Measurements from ENCODE around the gene ADM5.
A peak's percentile ranks its signal among the peaks of the same experiment; 100 is the strongest.

Gene ADM5

DNA sequence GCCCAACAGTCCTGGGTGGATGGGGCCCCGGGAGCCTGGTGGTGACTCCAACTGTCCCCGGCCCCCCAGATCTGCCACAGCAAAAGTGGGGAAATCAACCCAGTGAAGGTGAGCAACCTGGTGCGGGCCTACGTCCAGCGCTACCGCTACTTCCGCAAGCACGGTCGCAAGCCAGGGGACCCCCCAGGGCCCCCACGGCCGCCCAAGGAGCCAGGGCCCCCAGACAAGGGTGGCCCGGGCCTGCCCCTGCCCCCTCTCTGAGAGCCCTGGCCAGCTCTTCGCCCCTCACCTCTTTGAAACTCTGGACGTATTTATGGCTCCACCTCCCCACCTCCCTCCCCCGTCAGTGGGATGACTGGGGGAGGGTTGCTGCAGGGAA lies 31.3 kb upstream of the ADM5 start:
- no peak for DNase-seq

GRCh38 chr19:49658566-49659442 lies 30.6 kb upstream of the ADM5 start:
- no peak for DNase-seq

DNA sequence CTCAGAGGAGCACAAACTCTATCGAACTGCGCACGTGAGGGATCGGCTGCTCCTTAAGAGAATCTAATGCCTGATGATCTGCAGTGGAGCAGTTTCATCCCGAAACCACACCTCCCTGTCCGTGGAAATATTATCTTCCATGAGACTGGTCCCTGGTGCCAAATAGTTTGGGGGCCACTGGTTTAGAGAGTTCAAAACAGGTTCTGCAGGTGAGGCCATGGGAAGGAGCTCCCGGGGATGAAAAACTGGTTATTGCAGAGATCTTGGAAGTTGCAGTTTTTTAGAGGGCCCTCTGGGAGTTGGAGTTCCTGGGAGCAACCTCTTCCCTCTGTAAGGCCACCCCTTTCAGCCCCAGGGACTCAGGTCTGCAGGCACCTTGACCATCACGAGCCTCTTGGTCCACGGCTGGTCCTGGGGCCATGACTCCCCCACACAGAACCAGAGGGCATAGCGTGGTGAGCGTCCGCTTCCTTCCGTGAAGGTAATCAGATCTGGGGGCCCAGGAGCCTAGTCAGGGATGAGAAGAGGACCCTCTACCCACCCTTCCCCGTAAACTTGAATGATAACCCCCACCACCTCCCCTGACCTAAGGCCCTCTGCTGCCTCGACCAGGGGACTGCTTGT lies 28.9 kb upstream of the ADM5 start:
- no peak for DNase-seq

- no peak for DNase-seq
Observed at GRCh38 chr19:49662011-49662410, 27.4 kb upstream of the ADM5 start.

DNA sequence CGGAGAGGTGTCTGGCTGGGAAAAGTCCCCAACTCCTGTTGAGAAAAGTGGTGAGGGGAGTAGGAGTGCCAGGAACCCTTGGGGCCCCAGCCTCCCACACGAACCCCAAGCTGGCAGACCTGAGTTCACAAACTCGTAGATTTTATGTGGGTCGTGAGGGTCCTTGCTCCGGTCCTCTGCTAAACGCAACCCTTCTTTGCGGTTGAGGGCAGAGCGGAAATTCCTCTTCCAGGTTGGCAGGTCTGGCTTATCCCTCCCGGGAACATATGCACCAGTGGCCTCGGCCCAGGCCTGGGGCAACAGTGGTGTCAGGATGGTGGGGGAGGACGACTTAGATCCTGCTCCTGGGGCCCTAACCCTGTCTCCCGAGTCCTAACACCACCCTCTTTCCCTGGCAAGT lies 26.2 kb upstream of the ADM5 start:
- no peak for DNase-seq

GRCh38 chr19:49664171-49665035 lies 25.0 kb upstream of the ADM5 start:
- DNase-seq = peak; percentile 32 to 93 (median 78)

DNA sequence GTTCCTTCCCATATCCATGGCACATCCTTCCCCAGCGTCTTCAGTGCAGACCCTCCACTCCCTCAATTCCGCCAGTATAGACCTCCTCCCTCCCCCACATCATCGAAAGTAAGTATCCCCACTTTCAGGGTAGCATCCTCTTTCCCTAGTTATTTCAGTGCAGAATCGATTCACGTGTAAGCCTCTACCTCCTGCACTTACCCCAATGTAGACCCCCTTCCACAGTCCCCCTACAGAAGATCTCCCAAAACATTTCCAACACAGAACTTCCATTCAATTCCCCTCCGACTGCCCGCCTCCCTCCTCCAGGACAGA lies 24.4 kb upstream of the ADM5 start:
- peak in 1 of 51 donors; percentile 55 for DNase-seq

DNA sequence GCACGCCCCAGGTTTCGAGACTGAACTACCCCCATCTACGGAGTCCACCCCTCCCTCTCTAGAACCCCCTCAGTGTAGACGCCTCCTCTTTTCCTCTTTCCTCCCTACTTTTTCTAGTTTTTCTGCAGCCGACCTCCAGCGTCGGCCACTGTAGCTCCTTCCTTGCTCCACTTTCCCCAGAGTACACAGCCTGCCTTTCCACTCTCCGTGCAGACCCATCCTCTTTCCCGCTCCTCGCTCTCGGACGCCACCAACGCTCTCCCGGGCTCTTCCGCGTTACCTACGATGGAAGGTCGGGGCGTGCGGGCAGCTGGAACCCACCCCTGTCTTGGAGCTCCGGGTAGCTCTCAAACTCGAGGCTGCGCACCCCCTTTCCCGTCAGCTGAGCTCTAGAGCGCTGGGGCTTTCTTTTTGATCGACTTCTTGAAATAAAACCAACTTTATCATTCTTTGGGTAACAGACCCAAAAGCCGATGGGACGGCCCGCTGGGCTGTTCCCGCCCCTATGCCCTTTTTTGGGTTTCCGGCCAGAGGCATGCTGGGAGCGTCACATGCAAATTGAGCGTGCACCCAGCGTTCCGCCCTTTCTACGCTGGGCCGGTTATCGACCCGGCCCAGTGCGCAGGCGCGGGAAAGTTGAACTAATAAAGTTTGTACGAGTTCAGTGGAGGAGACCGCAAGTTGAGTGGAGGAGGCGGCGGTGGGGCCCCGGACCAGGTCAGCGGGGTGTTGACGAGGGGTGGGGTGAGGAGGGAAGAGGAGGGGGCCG lies 23.9 kb upstream of the ADM5 start, which contains the start of the genes BCL2L12 and IRF3:
Gene BCL2L12, plus strand, starts transcription at position 583 of the 769 bp plus-strand sequence. CDS start 760 bp downstream, outside the sequence.
Gene IRF3, minus strand, starts transcription at position 507 of the 769 bp plus-strand sequence. CDS start 1,019 bp downstream, outside the sequence.
- peak; percentile 55 to 98 (median 93) for DNase-seq

- DNase-seq = no peak
Observed at GRCh38 chr19:49666120-49666444, 23.3 kb upstream of the ADM5 start.

DNA sequence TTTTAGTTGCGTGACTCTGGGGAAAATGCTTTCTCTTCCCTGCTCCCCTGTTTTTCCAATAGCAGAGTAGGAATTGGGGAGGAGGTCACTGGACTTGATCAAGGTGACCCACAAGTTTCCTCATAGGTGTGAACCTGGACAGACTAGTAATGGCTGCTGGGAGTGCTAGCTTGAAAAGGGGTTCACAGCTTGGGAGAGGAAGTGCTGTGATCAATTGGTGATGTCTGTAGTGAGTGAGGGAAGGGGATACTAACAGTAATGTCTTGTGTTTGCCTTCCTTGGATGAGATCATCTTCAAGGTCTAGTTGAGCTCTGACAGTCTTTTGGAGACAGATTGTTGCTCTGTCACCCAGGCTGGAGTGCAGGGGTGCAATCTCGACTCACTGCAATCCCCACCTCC lies 21.9 kb upstream of the ADM5 start:
- no peak for DNase-seq

DNA sequence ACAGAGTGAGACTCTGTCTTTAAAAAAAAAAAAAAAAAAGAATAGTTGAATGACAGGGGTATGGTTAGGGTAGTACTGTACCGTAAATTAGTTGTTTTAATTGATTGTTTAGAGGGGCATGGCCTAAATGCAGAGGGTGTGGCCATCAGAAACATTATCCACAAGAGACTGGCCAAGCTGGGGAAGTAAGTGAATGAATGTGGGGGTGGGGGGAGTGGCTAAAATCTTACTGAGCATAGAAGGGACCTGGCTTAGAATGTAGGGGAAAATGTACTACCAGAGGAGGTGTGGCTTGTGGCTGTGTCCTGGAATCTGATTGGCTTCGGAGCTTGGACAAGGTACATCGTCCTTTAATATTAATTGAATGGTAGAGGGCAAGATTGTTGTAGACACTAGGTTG lies 19.9 kb upstream of the ADM5 start:
- no peak for DNase-seq

GRCh38 chr19:49672131-49672919 lies 17.1 kb upstream of the ADM5 start:
- DNase-seq = peak in 49 of 51 donors; percentile 5 to 80 (median 56)

- peak in 30 of 51 donors; percentile 64 to 99 (median 82) for DNase-seq
Observed at GRCh38 chr19:49676136-49676783, 13.1 kb upstream of the ADM5 start.

GRCh38 chr19:49676784-49677230 lies 12.6 kb upstream of the ADM5 start:
- peak; percentile 84 to 100 (median 100) for DNase-seq

DNA sequence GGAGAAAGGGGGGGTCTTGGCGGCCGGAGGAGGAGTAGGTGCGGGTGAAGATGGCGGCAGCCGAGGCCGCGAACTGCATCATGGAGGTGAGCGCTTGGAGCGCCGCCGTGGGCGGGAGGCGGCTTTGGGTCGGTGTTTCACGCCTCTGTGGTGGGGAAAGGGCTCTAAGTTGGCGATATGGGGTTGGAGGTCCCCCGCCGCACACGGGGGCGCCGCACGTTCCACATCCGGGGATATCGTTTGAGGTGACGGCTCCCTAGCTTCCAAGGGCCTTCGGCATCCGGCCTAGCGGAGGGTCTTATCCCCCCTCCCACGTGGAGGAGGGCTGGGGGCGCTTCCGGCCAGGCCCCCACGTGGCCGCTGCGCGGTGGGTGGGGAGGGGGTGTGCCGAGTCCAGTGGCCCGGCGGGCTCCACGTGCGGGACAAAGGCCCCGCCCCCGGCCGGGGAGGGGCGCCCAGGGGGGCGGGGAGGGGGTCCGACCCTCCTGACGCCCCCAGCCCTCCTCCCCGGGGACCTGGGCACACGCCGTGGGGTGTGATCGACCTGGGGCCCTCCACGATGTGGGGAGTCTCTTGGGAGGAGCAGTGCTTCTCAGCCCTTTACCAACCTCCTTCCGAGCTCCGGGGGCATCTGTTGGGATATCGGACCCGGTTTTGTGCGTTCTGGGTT lies 12.0 kb upstream of the ADM5 start, which contains the start of gene PRMT1:
Gene PRMT1, plus strand, starts transcription at position 41 of the 670 bp plus-strand sequence. Its CDS starts 10 bp downstream, at position 51.
- DNase-seq = peak in 20 of 51 donors; percentile 34 to 65 (median 52)

- DNase-seq = peak in 39 of 51 donors; percentile 10 to 73 (median 40)
Observed at GRCh38 chr19:49677901-49678674, 11.3 kb upstream of the ADM5 start.

DNA sequence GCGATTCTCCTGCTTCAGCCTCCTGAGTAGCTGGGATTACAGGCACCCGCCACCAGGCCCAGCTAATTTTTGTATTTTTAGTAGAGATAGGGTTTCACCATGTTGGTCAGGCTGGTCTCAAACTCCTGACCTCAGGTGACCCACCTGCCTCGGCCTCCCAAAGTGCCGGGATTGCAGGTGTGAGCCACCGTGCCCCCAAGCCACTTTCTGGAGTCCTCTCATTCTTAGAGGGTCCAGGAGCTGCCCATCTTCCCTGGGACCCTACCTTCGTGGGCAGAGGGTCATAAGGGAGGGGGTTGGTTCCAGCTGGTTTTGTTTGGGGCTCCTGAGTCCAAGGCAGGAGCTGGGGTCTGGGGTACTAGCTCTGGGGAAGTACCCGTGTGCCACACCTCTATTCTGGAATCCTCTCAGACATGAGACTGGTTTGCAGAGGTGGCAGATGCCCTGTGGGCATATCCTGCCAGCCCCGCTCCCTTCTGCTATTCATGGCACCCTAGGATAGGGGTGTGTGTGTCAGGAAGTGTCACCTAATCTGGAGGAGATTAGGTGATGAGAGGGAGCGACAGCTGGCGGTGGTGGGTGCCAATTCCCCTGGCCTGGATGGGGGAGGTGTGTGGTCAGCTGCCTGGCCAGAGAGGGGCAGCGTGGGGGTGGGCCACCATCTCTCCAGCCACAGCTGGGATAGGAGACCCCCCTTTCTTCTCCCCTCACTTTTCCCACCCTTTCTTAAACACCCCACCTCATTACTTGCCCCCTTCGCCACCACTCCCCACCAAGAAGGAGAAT lies 10.2 kb upstream of the ADM5 start:
- DNase-seq = no peak
